Upper lobe of right lung (tissue), 1 donor: ENCODE results near the gene ZCCHC13. TPM values are rescaled to one million over a fixed set of nuclear protein-coding genes. Genes with fewer than 3 reads are reported as not detected.
"Not testable (repeated sequence)": the region's sequence is repeated elsewhere in the genome, so short reads cannot be mapped to it uniquely, and the experiment has no call there.

Source experiments
- ATAC-seq: fragments of 200-7000 bp; cut with Tn5 transposase; one replicate; pipeline ENCODE4 v1.9.1; 2020; ENCODE audit warnings: mild to moderate bottlenecking, moderate library complexity
- DNase-seq: peaks from one replicate; pipeline ENCODE4 v3.0.0-alpha.2; 2020
- H3K27ac ChIP-seq: fragments of 200-600 bp; one replicate; pipeline ENCODE4 v1.8.0; 2022
- H3K27me3 ChIP-seq: fragments of 200-600 bp; one replicate; pipeline ENCODE4 v1.8.0; 2022; ENCODE audit warnings: mild to moderate bottlenecking
- H3K36me3 ChIP-seq: fragments of 200-600 bp; one replicate; pipeline ENCODE4 v1.8.0; 2022
- H3K4me1 ChIP-seq: fragments of 200-600 bp; one replicate; pipeline ENCODE4 v1.8.0; 2022
- H3K4me3 ChIP-seq: fragments of 200-600 bp; one replicate; pipeline ENCODE4 v1.8.0; 2022; ENCODE audit warnings: mild to moderate bottlenecking
- H3K9me3 ChIP-seq: fragments of 200-600 bp; one replicate; pipeline ENCODE4 v1.8.0; 2022
- intact Hi-C: fragments of 100-400 bp; cut with DNase I; formaldehyde crosslinking; loops from one replicate; pipeline ENCODE4 v1.11.0; 2022
- total RNA-seq: library from RNA; stranded (reverse); fragmentation: NEBNext Ultra II Directional; extraction: Animal tissue kit (Norgen Biotek cat#: 25700); gene quantifications from one replicate; pipeline ENCODE4 v1.2.1, GENCODE V29; 2021
- TF ChIP-seq, protein P1 (sequence below): fragments of 200-600 bp; IDR thresholded peaks from one replicate; pipeline ENCODE4 v1.8.0; 2022; ENCODE audit warnings: antibody characterized with exemption
- donor health status: DM: no; HTN: yes; CAD: no; lungs with severe emphysema.

Gene ZCCHC13
- total RNA-seq, 1 donor from 2014 or later: not detected

DNA sequence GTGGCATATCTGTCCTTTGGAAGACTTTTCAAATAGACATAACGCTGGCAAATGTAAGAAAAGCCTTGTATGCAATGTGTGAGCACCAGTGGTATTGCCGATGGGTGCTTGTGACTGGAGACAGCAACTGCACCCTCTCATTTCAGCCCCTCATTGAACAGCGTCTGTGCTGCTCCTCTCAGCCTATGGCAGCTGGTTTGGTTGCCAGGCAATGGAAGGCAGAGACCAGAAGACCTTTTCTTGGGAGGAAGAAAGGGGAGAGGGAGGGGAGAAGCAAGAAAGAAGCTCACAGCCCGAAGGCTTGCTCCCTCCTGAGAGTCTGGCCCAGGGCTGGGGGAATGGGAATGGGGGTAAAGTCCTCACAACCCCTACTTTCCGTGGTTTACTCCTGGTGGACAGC is 20.2 kb downstream of the ZCCHC13 start:
- Histone ChIP-seq H3K27me3 (no peaks in the 10 kb centered on the region), H3K9me3 (no peaks in the 10 kb centered on the region), H3K4me3 (no peak overlapping the region), H3K36me3 (no peaks in the 10 kb centered on the region), H3K27ac (no peak overlapping the region), H3K4me1 (no peaks in the 10 kb centered on the region)
- TF ChIP-seq, protein P1, sequence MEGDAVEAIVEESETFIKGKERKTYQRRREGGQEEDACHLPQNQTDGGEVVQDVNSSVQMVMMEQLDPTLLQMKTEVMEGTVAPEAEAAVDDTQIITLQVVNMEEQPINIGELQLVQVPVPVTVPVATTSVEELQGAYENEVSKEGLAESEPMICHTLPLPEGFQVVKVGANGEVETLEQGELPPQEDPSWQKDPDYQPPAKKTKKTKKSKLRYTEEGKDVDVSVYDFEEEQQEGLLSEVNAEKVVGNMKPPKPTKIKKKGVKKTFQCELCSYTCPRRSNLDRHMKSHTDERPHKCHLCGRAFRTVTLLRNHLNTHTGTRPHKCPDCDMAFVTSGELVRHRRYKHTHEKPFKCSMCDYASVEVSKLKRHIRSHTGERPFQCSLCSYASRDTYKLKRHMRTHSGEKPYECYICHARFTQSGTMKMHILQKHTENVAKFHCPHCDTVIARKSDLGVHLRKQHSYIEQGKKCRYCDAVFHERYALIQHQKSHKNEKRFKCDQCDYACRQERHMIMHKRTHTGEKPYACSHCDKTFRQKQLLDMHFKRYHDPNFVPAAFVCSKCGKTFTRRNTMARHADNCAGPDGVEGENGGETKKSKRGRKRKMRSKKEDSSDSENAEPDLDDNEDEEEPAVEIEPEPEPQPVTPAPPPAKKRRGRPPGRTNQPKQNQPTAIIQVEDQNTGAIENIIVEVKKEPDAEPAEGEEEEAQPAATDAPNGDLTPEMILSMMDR: no peak
- ATAC-seq (no peak), DNase-seq (no peak)
- intact Hi-C loops: no loop called here

- H3K27me3 ChIP-seq: no peaks in the 10 kb centered on the region
- ATAC-seq: no peak
- TF ChIP-seq, protein P1: no peak
- no peaks in the 10 kb centered on the region for H3K36me3 ChIP-seq
- H3K4me1 ChIP-seq: no peaks in the 10 kb centered on the region
- H3K9me3 ChIP-seq: no peaks in the 10 kb centered on the region
- H3K4me3 ChIP-seq: no peak overlapping the region
- DNase-seq: no peak
- intact Hi-C loops: no loop called here
- H3K27ac ChIP-seq: no peak overlapping the region
These were observed 21.4 kb downstream of the ZCCHC13 start for GRCh38 chrX:74325130-74326059.

- intact Hi-C loops: no loop called here
- H3K9me3 ChIP-seq: no peaks in the 10 kb centered on the region
- ATAC-seq (no peak), DNase-seq (no peak)
- no peaks in the 10 kb centered on the region for H3K36me3 ChIP-seq
- no peak overlapping the region for H3K27ac ChIP-seq
- H3K27me3 ChIP-seq: no peaks in the 10 kb centered on the region
- H3K4me1 ChIP-seq: no peaks in the 10 kb centered on the region
- TF ChIP-seq, protein P1: no peak
- no peak overlapping the region for H3K4me3 ChIP-seq
These were observed 34.9 kb downstream of the ZCCHC13 start for GRCh38 chrX:74338852-74339251.

DNA sequence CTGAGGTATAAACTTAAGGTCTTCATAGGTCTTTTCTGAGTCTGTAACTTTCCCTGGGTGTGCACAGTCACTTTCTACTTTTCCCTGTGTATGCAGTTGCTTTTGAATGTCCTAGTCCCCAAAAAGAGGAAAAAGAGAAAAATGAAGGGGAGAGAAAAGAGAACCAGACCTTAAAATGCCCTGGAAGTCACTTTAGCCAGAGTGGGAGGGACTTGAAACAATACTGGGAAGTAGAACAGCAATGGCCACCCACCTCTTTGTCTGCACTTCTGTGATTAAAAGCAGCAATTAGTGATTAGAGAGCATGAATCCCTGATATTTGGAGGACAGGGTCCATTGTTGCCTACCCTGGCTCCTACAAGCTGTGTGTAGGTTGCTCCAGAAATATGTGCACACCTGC is 36.1 kb downstream of the ZCCHC13 start:
- Histone ChIP-seq H3K9me3 (no peaks in the 10 kb centered on the region), H3K4me1 (no peaks in the 10 kb centered on the region), H3K27me3 (no peaks in the 10 kb centered on the region), H3K36me3 (no peaks in the 10 kb centered on the region), H3K27ac (no peak overlapping the region), H3K4me3 (no peak overlapping the region)
- intact Hi-C loops: no loop called here
- TF ChIP-seq, protein P1: no peak
- no peak for ATAC-seq
- no peak for DNase-seq

GRCh38 chrX:74342211-74342610 is 38.2 kb downstream of the ZCCHC13 start:
- H3K27me3 ChIP-seq, intact Hi-C loops, H3K27ac ChIP-seq, H3K9me3 ChIP-seq, H3K4me1 ChIP-seq, H3K4me3 ChIP-seq, ATAC-seq, DNase-seq, H3K36me3 ChIP-seq: not testable (repeated sequence)
